Hindlimb muscle (tissue), 1 donor: ENCODE measurements around the gene LIMS1. TPM values are rescaled to one million over a fixed set of nuclear protein-coding genes. Genes with fewer than 3 reads are reported as not detected.
A peak's percentile ranks its signal among the peaks of the same experiment; 100 is the strongest.
"Not testable (repeated sequence)": the region's sequence is repeated elsewhere in the genome, so short reads cannot be mapped to it uniquely, and the experiment has no call there.

Experiments
- DNase-seq: peaks from one replicate; pipeline ENCODE4 v3.0.0-alpha.2; 2013
- polyA plus RNA-seq: library from polyadenylated mRNA; unstranded; fragments of 120-200 nt; gene quantifications from one replicate; pipeline ENCODE4 v1.2.1, GENCODE V29; 2013; ENCODE audit not compliant: insufficient read length

Gene LIMS1
- polyA plus RNA-seq, 1 donor: 40.4 TPM

DNA sequence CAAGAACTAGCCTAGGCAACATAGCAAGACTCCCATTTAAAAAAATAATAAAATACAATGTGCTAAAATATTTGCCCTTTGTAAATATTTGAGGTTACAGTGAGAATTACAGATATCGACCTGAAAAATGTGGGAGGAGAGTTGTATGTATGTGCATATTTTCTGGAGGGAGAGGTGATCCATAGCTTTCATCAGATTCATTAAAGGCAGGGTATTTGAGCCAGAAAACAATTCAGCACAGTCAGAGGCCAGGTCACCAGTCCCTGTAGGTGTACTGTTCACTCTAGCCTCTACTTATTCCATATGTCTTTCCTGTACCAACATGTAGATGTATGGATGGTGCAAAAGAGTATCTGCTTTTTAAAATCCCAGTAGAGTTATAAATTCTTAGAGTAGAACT, 136.0 kb downstream of the LIMS1 start:
- not testable (repeated sequence) for DNase-seq

DNA sequence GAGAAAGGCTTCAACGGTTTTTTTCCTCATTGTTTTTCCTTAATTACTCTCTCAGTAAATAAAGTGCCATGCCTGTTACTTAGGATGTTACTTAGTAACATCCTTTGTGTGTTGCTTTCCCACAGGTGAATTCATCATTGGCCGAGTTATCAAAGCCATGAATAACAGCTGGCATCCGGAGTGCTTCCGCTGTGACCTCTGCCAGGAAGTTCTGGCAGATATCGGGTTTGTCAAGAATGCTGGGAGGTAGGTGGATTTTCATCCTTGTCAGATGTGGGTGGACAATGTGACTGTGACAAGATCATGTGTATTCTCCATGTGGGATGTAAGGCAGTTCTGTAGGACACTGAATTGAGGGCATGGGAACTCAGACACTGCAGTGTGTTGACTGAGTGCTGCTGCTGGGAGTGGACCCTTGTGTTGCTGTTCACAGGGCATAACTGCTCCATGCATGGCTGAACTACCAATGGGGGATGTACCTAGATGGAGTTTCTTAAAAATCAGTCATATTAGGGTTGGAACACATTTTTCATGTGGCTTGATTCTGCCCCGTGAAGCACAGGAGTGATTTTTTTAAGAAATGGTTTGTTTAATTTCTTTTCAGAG, 138.0 kb downstream of the LIMS1 start:
- DNase-seq: not testable (repeated sequence)

DNA sequence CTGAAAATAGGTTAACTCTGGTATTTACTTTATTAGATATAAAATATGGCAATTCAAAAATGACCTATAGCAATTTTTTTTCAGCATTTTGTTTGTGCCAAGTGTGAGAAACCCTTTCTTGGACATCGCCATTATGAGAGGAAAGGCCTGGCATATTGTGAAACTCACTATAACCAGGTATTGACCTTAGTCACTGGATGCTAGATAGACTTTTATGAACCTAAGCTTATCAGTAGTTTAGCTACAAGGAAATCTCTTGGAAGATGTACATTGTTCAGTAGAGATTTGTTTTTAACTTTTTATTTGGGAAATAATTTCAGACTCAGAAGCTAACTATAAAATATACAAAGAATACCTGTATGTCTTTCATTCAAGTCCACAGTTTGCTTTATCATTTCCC, 142.3 kb downstream of the LIMS1 start:
- DNase-seq: not testable (repeated sequence)

DNA sequence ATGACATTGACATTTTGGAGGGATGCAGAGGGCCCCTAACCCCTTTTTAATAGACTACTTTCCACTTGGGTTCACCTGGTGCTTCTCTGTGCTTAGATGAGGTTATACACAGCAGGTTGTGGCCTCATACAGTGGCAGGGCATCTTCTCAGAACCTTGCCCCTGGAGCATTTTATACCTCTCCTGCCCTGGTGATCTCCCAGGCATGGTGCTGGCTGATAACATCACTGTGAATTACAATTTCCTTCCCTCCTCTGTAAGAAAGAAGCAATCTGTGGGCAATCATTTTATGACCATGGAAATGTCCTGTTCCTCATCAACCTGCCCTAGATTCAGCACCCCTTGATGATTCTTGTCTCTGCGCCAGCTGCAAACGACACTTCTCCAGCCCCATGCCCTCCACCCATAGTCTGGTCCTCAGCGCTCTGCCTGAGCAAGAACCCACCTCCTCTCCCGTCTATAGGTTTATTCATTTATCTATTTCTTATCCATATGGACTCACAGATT, 143.0 kb downstream of the LIMS1 start:
- DNase-seq: not testable (repeated sequence)

DNA sequence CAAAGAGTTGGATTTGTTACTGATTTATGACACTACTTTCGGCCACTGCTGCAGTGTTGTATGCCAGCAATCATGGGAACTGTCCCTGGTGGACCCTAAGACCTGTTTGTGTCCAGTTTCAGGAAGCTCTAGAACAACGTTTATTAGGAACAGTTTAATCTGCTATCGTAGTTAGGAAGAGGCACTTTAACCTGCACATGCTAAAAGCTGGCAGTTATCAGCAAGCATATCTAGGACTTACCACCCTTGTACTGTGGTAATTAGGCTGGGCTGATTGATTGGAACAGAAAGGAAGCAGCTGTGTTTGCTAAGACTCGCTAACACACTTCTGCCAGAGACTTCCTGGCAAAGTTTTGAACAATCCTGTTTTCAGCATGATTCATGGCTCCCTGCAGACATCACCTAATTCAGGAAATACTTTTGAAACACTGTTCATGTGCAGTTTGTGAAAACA, 144.0 kb downstream of the LIMS1 start:
- not testable (repeated sequence) for DNase-seq

DNA sequence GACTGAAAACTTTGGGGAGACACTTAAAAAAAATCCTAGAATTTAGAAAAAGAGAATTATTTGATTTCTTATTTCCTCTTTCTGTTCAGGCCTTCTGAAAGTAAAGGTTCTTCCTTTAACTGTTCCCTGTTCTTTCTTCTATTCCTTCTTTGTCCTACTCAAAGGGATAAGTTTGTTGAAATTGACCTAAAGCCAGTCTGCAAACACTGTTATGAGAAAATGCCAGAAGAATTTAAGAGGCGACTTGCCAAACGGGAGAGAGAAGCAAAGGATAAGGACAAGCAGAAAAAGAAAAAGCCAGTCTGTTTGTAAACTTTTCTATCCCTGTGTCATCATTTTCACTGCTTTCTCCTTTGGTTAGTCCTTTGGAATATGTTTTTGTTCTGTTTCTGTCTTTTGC, 146.5 kb downstream of the LIMS1 start:
- not testable (repeated sequence) for DNase-seq

DNA sequence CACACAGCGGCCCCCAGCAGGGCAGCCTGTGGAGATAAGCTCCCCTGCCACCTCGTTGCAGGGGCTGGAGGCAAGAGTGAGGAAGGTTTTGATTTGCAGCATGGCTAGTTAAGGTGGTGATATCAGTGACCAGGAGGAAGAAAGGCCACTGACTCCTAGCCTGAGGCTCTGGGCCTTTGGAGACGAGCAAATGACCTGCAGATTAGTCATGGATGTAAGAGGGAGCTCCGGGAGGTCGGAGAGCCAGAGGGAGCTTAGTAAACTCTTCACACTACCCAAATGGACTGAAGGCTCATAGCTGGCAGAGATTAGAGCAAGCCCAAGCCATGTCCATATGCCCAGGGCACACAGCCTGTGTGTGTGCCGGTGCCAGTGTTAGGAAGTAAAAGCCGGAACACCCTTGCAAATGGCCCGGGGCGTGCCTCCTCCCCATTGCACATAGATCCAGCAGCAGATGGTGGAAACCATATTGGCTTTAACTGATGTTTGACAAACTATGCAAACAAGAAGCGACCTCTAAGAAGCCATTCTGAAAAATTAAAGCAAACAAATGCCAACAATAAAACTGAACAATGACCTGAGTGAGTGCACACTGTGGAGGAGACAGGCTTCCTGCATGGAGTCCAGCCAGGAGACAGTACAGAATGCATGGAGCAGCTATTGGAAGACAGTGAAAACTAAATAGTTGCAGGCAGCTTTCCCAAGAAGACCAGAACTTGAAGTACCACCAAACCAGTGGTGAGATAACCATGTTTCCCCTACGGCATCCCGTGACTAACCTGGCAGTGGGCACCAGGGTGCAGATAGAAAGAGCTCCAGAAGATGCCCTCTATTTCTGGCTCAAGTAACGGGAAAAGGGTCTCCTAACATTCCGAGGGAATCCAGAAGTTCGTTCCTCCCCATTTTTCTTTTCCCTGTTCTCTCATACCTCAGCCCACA, 154.8 kb downstream of the LIMS1 start:
- DNase-seq: not testable (repeated sequence)

DNA sequence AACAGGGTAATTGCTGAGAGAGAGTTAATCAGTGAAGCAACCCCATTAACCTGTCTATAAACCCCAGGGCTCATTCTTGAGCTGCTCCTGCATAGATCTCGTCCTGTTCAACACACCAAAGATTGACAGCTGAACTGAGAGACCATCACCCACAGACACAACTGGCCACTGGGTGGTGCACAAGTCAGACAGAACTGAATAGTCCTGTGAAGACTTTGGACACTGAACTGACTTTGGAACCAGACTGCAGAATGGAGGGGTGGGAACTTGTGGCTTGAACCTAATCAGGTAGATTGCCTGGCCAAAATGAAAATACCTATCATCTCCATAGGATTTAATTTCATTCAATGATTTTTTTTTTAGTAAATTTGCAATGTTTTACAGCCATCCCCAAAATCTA, 155.7 kb downstream of the LIMS1 start:
- not testable (repeated sequence) for DNase-seq

DNA sequence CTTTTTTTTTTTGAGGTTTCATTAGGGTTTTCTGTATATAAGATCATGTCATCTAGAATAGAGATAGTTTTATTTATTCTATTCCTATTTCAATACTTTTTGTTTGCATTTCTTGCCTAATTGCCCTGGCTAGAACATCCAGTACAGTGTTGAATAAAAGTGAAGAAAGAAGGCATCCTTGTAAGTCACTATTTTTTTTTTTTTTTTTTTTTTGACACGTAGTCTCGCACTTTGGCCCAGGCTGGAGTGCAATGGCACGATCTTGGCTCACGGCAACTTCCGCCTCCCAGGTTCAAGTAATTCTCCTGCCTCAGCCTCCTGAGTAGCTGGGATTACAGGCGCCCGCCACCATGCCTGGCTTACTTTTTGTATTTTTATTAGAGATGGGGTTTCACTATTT, 157.2 kb downstream of the LIMS1 start:
- no peak for DNase-seq

DNA sequence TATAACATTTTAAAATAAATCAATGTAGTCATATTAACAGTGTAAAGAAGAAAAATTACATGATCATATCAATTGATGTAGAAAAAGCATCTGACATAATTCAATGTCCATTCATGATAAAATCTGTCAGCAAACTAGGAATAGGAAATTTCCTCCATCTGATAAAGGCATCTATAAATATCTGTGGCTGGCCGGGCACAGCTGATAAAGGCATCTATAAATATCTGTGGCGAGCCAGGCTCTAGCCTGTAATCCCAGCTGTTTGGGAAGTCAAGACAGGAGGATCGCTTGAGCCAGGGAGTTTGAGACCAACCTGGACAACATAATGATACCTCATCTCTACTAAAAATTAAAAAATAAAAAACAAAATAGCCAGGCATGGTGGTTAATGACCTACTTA, 166.9 kb downstream of the LIMS1 start:
- DNase-seq: no peak

DNA sequence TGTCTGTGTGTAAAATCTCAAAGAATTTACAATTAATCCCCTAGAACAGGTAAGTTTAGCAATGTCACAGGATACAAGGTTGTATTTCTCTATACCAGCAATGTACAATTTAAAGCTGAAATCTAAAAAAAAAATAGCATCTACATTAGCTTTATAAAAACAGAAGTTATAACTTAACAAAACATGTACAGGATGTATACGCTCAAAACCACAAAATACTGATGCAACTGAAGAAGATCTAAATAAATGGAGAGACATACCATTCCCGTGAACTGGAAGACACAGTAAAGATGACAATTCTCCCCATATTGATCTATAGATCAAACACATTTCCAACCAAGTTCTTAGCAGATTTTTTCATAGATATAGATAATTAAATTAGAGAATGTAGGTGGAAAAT, 167.5 kb downstream of the LIMS1 start:
- DNase-seq: no peak

DNA sequence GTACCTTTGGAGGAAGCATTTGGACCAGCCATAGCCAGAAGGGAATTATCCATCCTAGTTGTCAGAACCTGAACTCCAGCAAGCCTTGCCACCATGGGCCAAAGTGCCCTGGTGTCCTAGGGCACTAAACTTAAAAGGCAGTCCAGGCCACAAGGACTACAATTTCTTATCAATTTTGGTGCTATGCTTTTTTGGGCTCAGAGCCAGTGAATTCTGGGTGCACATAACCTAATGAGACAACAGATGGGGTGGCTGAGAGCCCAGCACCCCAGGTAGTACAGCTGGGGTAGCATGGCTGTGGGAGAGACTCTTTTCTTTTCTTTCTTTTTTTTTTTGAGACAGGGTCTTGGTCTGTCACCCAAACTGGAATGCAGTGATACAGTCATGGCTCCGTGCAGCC, 170.6 kb downstream of the LIMS1 start:
- no peak for DNase-seq

DNA sequence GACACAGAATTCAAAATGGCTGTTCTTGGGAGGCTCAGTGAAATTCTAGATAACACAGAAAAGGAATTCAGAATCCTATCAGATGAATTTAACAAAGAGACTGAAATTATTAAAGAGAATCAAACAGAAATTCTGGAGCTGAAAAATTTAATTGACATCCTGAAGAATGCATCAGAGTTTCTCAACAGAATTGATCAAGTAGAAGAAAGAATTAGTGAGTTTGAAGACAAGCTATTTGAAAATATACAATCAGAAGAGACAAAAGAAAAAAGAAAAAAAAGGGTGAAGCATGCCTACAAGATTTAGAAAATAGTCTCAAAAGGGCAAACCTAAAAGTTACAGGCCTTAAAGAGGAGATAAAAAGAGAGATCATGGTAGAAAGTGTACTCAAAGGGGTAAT, 173.0 kb downstream of the LIMS1 start:
- no peak for DNase-seq

DNA sequence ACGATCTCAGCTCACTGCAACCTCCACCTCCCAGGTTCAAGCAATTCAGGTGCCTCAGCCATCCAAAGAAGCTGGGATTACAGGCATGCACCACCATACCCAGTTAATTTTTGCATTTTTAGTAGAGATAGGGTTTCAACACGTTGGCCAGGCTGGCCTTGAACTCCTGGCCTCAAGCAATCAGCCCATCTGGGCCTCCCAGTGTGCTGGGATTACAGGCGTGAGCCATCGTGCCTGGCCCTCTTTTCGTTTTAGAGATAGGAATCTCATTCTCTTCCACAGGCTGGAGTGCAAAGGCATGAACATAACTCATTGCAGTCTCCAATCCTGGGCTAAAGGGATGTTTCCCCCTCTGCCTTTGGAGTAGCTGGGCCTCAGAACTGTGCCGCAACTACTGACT, 182.7 kb downstream of the LIMS1 start:
- DNase-seq: not testable (repeated sequence)

DNA sequence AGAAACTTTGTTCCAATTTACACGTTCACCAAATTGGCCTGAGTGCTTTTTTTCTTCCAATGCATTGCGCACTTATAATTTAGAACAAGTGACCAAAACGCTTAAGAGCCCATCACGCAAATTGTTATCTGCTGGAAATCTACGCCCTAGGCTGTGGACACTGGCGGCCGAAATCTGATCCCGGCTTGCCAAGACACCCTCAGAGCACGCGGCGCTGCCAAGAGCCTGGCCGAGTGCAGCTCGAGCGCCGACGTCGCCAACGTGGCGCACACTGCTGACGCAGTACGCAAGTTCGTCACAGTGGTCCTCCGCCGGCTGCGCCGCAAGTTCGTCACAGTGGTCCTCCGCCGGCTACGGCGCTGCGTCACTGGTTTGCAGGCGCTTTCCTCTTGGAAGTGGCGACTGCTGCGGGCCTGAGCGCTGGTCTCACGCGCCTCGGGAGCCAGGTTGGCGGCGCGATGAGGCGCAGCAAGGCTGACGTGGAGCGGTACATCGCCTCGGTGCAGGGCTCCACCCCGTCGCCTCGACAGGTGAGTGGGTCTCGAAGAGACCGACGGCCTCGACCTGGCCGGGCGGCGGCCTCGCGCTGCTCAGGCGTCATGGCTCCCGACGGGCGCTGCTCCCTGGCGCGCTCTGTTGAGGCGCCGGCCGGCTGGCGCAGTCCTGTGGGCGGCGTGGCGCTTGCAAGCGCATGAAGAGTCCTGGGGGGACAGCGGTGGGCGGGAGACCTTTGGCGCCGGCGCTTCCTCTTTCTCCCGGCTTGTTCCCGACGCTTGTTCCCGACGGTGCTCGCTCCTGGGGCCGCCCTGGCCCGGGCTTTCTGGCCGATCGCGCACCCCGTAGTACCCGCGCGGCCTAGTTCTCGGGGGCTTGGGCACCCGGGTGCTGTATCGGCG, 185.1 kb downstream of the LIMS1 start, which contains the start of gene RANBP2:
Gene RANBP2 (plus strand): TSS at position 334 of the 896 bp plus-strand sequence. CDS start 125 bp downstream, at position 459.
- peak; percentile 99 for DNase-seq

DNA sequence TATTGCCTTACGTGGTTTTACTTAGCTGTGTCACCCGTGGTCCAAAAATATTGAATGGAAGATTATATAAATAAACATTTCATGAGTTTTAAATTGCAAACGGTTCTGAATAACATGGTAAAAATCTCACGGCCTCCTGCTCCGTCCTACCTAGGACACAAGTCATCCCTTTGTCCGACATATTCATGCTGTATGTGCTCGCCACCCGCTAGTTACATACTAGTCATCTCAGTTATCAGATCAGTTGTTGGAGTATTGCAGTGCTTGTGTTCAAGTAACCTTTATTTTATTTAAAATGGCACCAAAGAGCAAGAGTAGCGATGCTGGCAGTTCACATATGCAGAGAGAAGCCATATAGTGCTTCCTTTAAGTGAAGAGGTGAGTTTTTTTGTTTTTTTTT, 191.8 kb downstream of the LIMS1 start:
- DNase-seq: not testable (repeated sequence)

DNA sequence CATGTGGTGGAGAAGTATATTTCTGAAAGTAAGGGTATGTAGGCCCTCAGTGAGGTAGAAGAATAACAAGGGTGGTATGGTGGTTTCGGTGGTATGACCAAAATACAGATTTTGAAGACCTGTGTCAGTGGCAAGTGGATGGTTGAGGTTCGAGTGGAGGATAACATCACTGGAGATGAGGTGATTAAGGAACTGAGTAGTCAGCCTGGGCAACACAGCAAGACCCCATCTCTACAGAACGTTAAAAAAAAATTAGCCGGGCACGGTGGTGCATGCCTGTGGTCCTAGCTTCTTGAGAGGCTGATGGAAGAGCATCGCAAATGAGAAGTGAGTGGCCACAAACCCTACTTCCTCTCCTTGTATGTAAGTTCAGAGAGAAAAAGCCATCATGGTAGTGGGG, 200.4 kb downstream of the LIMS1 start:
- DNase-seq: not testable (repeated sequence)

Other genes with a start within 250 kb of the LIMS1 start
- gene SULT1C2, start 245.6 kb upstream of the LIMS1 start, polyA plus RNA-seq: 0.15 TPM
- gene SULT1C4, start 156.5 kb upstream of the LIMS1 start, polyA plus RNA-seq: 17.3 TPM
- gene GCC2, start 85.3 kb upstream of the LIMS1 start, polyA plus RNA-seq: 19.1 TPM
- gene RANBP2, start 185.0 kb downstream of the LIMS1 start, polyA plus RNA-seq: 30.9 TPM